K562 (cell line): ENCODE measurements around the gene TULP1. TPM values are rescaled to one million over a fixed set of nuclear protein-coding genes. Genes with fewer than 3 reads are reported as not detected.
"Not testable (repeated sequence)": the region's sequence is repeated elsewhere in the genome, so short reads cannot be mapped to it uniquely, and the experiment has no call there.

ENCODE experiments used
- ATAC-seq: fragments of 200-7000 bp; cut with Tn5 transposase; 3 replicates; pipeline ENCODE4 v1.9.1; 2020; ENCODE audit warnings: moderate library complexity
- BruUV-seq: library from RNA; stranded (reverse); fragments of 400-500 nt; replicated peaks from 2 replicates; lab custom pipeline; 2021; lab: Mats Ljungman, UMichigan
- CTCF ChIA-PET: fragments of 300-600 bp; formaldehyde crosslinking; extraction: SDS; loops from one replicate; lab custom pipeline; 2021; ENCODE audit warnings: low intra/inter-chr PET ratio; lab: Yijun Ruan, JAX
- POLR2A ChIA-PET: fragments of 300-600, 350-650 bp; sonication (Branson Sonifier 250); formaldehyde crosslinking; extraction: SDS; loops from one replicate; lab custom pipeline; 2021; ENCODE audit warnings: antibody characterized with exemption, inconsistent platforms; lab: Yijun Ruan, JAX
- DNase-seq, 4 experiments: peaks; one replicate each; pipeline versions ENCODE4 v3.0.0 to v3.0.0-alpha.2; 2011 to 2018; ENCODE audit warnings: low spot score in 3 of 4, mixed read lengths in 3 of 4; ENCODE audit errors: extremely low read depth in 1 of 4
- FAIRE-seq: peaks from 2 replicates; lab custom pipeline; 2011; peaks lifted over from hg19 to GRCh38; lab: Jason Lieb, UNC
- H2AFZ ChIP-seq: 2 replicates; pipeline ENCODE4 v1.6.0; 2011; ENCODE audit warnings: low read depth, low read length, control low read depth, inconsistent platforms
- H3K27ac ChIP-seq: fragments of 200-600 bp; 3 replicates; pipeline ENCODE4 v1.8.0; 2011; ENCODE audit warnings: low read depth, mild to moderate bottlenecking, control low read depth, inconsistent platforms, low read length, moderate library complexity, mixed read lengths; ENCODE audit errors: extremely low read depth
- H3K27me3 ChIP-seq, 2 experiments: fragments of 300-600 bp in 1 of 2; 2 replicates in 1 of 2; 3 replicates in 1 of 2; pipeline versions ENCODE4 v1.6.0 to v1.8.0; 2011; ENCODE audit warnings: inconsistent platforms in 2 of 2, low read length in 2 of 2, mild to moderate bottlenecking in 1 of 2, mixed read lengths in 1 of 2, moderate library complexity in 1 of 2; ENCODE audit not compliant: control insufficient read depth in 2 of 2, insufficient read depth in 2 of 2
- H3K36me3 ChIP-seq: fragments of 300-600 bp; 3 replicates; pipeline ENCODE4 v1.8.0; 2011; ENCODE audit warnings: mild to moderate bottlenecking, low read length, inconsistent platforms; ENCODE audit not compliant: control insufficient read depth, insufficient read depth
- H3K4me1 ChIP-seq, 2 experiments: fragments of 200-600 bp in 1 of 2; replicated peaks in 1 of 2; 2 replicates in 1 of 2; 3 replicates in 1 of 2; pipeline versions ENCODE4 v1.5.1 to v1.8.0; 2011; ENCODE audit warnings: inconsistent platforms in 2 of 2, low read length in 2 of 2, mild to moderate bottlenecking in 1 of 2, mixed read lengths in 1 of 2, moderate library complexity in 1 of 2; ENCODE audit not compliant: control insufficient read depth in 2 of 2, insufficient read depth in 2 of 2
- H3K4me2 ChIP-seq: 2 replicates; pipeline ENCODE4 v1.6.1; 2011; ENCODE audit warnings: low read length, control low read depth, inconsistent platforms, mixed read lengths; ENCODE audit not compliant: insufficient read depth
- H3K4me3 ChIP-seq: fragments of 200-600 bp; sonication (generic), shearing (Covaris generic); 2 replicates; pipeline ENCODE4 v1.5.1; 2016; ENCODE audit warnings: control low read depth, inconsistent platforms
- H3K79me2 ChIP-seq: fragments of 200-600 bp; 3 replicates; pipeline ENCODE4 v1.8.0; 2011; ENCODE audit warnings: low read length, inconsistent platforms; ENCODE audit not compliant: control insufficient read depth, insufficient read depth
- H3K9ac ChIP-seq, 2 experiments: 2 replicates each; pipeline versions ENCODE4 v1.6.0 to v1.6.1; 2011; ENCODE audit warnings: low read depth in 2 of 2, low read length in 2 of 2, control low read depth in 1 of 2, inconsistent platforms in 1 of 2, mild to moderate bottlenecking in 1 of 2, mixed read lengths in 1 of 2; ENCODE audit not compliant: insufficient read depth in 1 of 2
- H3K9me1 ChIP-seq: one replicate; pipeline ENCODE4 v1.6.0; 2011; ENCODE audit warnings: inconsistent platforms, mild to moderate bottlenecking, low read length, moderate library complexity; ENCODE audit not compliant: control insufficient read depth, insufficient read depth
- H3K9me3 ChIP-seq: replicated peaks from 2 replicates; pipeline ENCODE4 v1.5.1; 2011; ENCODE audit warnings: low read depth, low read length, inconsistent platforms; ENCODE audit not compliant: control insufficient read depth, insufficient read depth
- H4K20me1 ChIP-seq: replicated peaks from 2 replicates; pipeline ENCODE4 v1.6.1; 2011; ENCODE audit warnings: low read length, inconsistent platforms, mixed read lengths; ENCODE audit not compliant: control insufficient read depth, insufficient read depth
- RAD21 ChIP-seq, 2 experiments: fragments of 250-450 bp in 1 of 2; fragments of 450-650 bp in 1 of 2; sonication (Bioruptor Pico) in 1 of 2; formaldehyde crosslinking in 1 of 2; IDR thresholded peaks in 1 of 2; conservative IDR thresholded peaks in 1 of 2; 2 replicates each; pipeline versions ENCODE4 v1.4.0 to v1.8.0; 2020 to 2022; ENCODE audit warnings: mild to moderate bottlenecking in 2 of 2, moderate library complexity in 1 of 2
- WGBS: fragments of 100-300 bp; shearing (Covaris generic); methylation state at CpG from one replicate; pipeline ENCODE4 v1.1.6; 2016; ENCODE audit warnings: low coverage, mixed read lengths; ENCODE audit not compliant: insufficient coverage; ENCODE audit errors: missing lambda C conversion rate; 5-methylcytosine and 5-hydroxymethylcytosine counted together
- in situ Hi-C: fragments of 300-500 bp; cut with MboI; formaldehyde crosslinking; loops from 4 replicates; pipeline ENCODE4 v1.15.0; 2018; ENCODE audit warnings: inconsistent platforms, mixed read lengths
- intact Hi-C: fragments of 100-400 bp; cut with micrococcal nuclease; formaldehyde crosslinking; loops from 2 replicates; pipeline ENCODE4 v1.14.2; 2022
- polyA plus RNA-seq, 8 experiments: library from polyadenylated mRNA; depleted of rRNA in 4 of 8; stranded (reverse) in 5 of 8; unstranded in 3 of 8; fragments of >200 nt; fragmentation: Nextera tagmentation in 2 of 8; fragmentation: Illumina TruSeq in 1 of 8; extraction: Ambion mirVana in 2 of 8; extraction: Trizol in 1 of 8; gene quantifications; 2 replicates each; pipeline versions ENCODE4 v1.2.1 to v1.2.3, GENCODE V29; 2011 to 2014; ENCODE audit warnings: inconsistent platforms in 1 of 8, missing spikeins in 1 of 8
- total RNA-seq, 7 experiments: library from RNA; depleted of rRNA in 6 of 7; stranded (reverse); fragments of >200 nt in 6 of 7; fragmentation: Illumina TruSeq in 2 of 7; extraction: Trizol in 2 of 7; gene quantifications; 2 replicates each; pipeline versions ENCODE4 v1.2.1 to v1.2.3, GENCODE V29; 2011 to 2021; ENCODE audit warnings: low replicate concordance in 1 of 7
- TF ChIP-seq, protein P1 (sequence below), 3 experiments: IDR thresholded peaks in 2 of 3; conservative IDR thresholded peaks in 1 of 3; 2 replicates each; pipeline ENCODE4 v1.5.1; 2011 to 2012; ENCODE audit warnings: low read length in 3 of 3, mild to moderate bottlenecking in 3 of 3, control low read depth in 2 of 3, improper control_type of control experiment in 1 of 3, inconsistent platforms in 1 of 3, low read depth in 1 of 3, mixed read lengths in 1 of 3, moderate library complexity in 1 of 3; ENCODE audit not compliant: insufficient read depth in 2 of 3

Gene TULP1
- total and polyA plus RNA-seq, 9 of the 15 experiments (the other 6 are each of a cell fraction or from before 2014, with no cell fraction given): 0.06 to 0.17 (median 0.09) TPM; not detected in 6

DNA sequence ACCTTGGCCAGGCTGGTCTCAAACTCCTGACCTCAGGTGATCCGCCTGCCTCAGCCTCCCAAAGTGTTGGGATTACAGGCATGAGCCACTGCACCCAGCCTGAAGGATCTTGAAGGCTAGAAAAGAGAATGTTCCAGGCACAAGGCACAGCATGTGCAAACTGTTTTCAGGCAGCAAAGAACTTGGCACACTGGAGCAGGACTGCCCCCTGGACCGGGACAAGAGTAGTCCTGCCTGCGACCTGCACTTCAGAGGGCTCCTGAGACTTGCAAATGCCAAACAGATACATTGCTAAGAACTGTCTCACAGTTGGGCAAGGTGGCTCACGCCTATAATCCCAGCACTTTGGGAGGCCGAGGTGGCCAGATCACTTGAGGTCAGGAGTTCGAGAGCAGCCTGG lies 3.2 kb upstream of the TULP1 start:
- peak; percentile 50 for ATAC-seq
- H3K4me3 ChIP-seq, H3K4me1 ChIP-seq, H2AFZ ChIP-seq, H3K79me2 ChIP-seq, H3K36me3 ChIP-seq, H4K20me1 ChIP-seq, H3K9me3 ChIP-seq, DNase-seq, H3K27ac ChIP-seq, CTCF ChIA-PET, H3K4me2 ChIP-seq, intact Hi-C loops, BruUV-seq, H3K9ac ChIP-seq, FAIRE-seq, H3K9me1 ChIP-seq, in situ Hi-C loops: not testable (repeated sequence)
- POLR2A ChIA-PET: interaction anchor here (1.0 kb wide), 1 partner anchor 15 kb away, joined by 3 read pairs; no protein-coding TSS in a partner anchor
- TF ChIP-seq, protein P1, sequence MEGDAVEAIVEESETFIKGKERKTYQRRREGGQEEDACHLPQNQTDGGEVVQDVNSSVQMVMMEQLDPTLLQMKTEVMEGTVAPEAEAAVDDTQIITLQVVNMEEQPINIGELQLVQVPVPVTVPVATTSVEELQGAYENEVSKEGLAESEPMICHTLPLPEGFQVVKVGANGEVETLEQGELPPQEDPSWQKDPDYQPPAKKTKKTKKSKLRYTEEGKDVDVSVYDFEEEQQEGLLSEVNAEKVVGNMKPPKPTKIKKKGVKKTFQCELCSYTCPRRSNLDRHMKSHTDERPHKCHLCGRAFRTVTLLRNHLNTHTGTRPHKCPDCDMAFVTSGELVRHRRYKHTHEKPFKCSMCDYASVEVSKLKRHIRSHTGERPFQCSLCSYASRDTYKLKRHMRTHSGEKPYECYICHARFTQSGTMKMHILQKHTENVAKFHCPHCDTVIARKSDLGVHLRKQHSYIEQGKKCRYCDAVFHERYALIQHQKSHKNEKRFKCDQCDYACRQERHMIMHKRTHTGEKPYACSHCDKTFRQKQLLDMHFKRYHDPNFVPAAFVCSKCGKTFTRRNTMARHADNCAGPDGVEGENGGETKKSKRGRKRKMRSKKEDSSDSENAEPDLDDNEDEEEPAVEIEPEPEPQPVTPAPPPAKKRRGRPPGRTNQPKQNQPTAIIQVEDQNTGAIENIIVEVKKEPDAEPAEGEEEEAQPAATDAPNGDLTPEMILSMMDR (IDR thresholded peaks at IDR 0.05 in 2 of 3, conservative IDR thresholded peaks at IDR 0.05 in 1 of 3; ENCODE audit: insufficient read depth in 2 of 3, low read depth in 1 of 3, low read length in 3 of 3): peak in 1 of 3 experiments; percentile 31; a peak in 1 of 6 replicates
- TF ChIP-seq RAD21 (CRISPR knock-in tag; conservative IDR thresholded peaks at IDR 0.05 in 1 of 2, IDR thresholded peaks at IDR 0.05 in 1 of 2): peak in 1 of 2 experiments; percentile 40; a peak in 1 of 4 replicates
- WGBS: 8% methylated on average over 6 of the region's 6 CpGs
- peaks cover 15 to 33% of the 10 kb centered on the region in 2 experiments; a peak in 4 of 5 replicates for H3K27me3 ChIP-seq
